Amygdala (tissue), 56 donors: ENCODE measurements around the gene IKZF2.

Experiments
- DNase-seq, 56 donors: peaks; one replicate each; lab custom pipeline; 2025; lab: John Stamatoyannopoulos, UW

Gene IKZF2

DNA sequence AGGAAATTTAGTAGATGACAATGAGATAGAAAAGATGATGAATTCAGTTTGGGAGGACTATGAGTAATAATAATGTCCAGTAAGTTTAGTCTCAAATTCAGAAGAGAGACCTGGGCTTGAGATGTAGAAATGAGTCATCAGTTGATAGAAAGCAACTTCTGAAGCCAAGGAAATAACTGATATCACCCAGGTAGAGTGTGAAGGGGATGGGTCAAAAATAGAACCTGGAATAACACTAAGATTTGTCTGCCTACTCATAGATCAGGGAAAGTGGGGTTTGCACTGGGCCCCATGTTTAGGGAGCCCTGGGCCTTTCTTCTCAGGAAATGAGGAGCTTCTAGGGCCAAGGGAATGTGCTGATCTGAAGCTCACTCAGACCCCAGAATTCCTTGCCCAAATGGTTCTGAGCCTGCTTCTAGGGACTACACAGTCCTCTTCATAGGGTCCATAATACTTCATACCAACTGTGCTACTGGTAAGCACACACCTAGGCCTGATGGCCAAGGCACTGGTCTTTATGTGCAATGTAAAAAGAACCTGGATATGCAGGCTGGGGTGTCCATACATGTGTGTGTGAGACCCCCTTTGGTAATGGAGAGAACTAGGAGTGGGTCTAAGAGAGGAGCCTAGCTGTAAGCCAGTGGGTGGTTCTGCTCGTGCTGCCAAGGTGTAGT is 141.2 kb downstream of the IKZF2 start:
- no peak for DNase-seq

DNA sequence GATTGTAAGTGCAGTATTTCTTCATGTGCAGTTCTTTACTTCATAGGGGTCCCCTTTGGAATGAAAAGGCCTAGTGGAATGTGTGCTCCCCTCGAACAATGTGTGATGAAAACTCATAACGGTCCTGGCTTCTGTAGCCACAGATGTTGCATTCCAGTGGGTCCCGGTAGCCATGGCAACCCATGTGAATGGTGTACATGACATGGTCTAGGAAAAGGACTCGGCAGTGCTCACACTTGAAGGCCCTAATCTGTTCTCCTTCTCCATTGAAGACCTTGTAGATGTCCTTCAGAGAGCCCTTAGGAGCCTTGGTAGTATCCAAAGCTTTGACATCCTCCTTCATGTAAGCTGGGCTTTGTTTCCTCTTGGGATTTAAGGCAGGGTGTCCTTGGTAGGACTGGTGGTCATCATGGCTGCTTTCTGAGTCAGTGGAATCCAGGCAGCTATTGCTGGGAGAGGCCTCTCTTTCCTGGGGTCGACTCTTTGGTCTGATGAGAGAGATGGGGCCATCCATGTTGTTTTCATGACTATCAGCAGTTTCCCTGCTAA is 144.0 kb downstream of the IKZF2 start:
- DNase-seq: no peak

DNA sequence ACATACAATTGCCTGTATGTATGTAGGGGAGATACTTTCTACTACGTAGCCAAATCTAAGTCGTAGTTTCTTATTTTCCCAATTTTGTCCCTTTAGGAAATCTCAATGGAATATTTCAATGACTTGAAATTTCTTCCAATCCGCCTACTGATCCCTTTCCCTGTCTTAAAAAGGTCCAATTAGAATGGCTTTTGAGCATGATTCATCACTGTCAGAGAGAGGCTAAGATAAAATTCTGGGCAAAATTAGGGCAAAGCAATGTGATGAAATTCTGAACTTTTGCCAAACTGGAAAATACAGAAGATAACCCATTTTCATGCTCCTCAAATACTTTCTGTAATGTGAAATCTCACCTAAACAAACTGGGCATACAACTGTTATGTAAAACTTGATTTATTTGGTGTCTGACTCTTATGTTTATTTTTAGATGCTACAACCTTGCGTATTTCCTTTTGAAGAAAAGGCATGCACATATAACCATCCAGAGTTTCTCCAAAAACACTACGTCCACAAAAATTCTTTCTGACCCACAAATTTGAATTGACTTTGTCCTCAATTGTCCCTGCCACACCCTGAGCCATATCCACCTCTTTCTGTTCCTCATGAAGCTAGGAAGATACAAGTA is 147.1 kb downstream of the IKZF2 start:
- DNase-seq: no peak

DNA sequence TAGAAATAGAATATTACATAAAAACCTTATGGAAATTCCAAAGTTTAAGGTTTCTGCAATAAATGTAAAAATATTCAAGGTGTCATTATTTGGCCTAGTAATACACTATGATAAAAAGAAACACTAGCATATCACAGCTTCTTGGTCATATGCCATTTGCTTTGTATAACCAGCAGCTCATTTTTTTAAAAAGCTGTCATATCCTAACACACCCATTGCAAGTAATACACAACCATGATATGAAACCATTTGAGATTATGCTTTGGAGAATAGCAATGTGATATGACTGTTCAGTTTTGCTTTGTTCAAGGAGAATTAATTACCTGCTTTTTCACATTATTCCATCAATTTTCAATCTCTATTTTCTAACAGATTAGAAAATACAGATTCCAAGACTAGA is 149.0 kb downstream of the IKZF2 start:
- DNase-seq: no peak

DNA sequence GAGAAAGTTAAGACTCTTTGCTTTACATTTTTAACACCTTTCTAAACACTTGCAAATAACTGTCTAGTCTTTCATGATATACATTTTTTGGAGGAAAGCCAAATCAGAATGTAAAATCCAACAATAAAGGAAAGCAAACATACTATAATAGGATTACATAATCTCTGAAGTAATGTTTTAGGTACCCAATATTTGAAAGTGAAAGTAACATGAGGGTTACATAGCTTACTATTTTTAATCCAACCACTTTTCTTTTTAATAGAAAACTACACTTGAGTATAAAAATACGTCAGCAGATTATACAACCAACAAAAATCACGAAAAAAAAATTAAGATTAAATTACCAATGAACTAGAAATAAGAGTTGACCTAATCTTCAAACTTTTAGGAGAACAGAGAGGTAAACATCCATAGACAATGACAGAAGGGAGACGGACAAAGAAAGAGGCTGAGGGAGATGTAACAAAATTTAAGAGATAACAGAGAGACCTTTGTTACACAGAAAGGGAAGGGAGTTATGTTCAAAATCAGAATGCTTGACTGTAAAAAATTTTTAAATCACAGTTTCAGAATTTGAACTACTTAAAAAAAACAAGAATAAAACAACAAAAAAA is 150.0 kb downstream of the IKZF2 start:
- DNase-seq: no peak

DNA sequence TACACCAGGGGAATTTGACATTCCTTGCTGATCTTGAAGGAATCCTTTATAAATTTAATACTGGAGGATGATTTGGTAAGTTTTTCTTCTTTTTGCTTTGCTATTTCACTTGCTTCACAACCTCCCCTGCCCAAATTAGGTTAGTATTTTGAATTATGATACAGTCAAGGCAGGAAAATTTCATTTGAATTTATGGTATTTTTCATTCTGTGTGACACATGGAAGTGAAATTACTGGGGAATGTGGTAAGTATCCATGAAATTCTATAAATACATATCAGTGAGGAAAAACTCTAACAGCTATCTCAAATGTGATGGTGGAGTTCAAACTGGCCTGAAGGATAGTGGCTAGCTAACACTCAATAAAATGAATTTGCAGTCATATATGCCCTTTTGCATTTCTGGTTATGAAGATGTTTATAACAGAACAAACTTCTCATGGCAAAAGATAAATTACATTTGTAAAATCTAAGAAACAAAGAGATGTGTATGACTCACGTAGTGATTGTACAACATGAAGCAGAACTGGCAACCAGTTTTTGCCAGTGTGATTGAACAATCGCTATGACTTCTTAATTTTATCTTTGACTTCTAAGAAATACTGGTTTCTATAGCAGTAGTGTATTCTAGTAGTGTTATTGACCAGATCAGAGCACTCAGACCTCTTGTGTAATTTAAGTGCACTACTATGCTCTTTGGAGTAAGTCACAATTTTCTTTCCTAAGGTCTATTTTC is 152.6 kb downstream of the IKZF2 start:
- no peak for DNase-seq

DNA sequence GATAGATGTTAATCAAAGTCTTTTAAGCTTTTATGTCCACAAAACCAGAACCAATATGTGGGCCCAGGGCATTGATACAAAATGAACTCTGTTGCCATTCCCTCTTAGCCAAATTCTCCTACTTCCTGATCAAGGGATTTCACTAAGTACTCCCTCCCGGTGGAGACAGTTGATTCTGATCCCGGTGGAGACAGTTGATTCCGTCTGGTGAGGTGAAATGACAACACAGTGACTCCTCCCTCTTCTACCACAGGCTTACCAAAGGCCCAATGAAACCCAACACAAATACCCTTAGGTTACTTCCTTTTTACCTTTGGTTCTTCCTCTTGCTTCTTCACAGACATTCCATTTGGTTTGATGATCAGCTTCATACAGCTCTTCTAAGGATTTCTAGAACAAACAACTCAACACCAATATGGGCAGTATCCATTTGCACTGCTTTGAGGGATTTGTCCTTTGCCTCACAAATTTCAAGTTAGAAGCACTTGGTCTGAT is 153.8 kb downstream of the IKZF2 start:
- no peak for DNase-seq

DNA sequence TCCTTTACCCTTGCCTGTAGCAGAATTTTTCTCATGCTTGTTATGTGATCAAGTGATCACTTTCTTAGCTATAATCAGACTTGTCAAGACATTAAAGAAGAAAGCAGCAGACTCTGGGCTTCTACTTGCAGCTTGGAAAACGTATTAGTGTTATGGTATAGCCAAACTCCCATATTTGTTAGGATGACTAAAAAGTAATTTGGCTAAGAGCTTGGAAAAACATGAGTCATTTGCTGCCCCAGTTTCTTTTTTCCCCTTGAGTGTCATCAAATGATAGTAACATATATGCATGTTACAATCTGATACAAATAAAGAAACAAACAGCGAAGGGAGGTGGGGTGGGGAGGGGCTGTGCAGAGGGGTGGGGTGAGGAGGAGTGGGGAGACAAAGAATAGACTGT is 155.5 kb downstream of the IKZF2 start:
- no peak for DNase-seq

DNA sequence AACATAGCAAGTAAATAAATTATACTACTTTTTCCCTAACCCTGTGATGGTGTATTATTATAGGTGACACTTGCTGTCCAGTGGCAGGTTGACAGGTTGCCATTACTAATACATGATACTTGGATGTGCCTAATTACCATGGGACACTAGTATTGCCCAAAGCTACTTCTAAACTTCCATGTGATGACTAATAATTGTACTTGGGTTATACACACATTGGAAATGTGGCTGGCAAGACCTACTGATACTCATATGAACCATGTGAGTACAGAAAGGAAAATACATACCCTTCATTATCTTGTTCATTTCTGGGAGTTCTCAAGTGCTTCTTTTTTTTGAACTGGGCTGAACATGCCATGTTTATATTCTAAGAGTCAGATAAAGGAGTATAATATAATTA is 156.4 kb downstream of the IKZF2 start:
- DNase-seq: no peak

DNA sequence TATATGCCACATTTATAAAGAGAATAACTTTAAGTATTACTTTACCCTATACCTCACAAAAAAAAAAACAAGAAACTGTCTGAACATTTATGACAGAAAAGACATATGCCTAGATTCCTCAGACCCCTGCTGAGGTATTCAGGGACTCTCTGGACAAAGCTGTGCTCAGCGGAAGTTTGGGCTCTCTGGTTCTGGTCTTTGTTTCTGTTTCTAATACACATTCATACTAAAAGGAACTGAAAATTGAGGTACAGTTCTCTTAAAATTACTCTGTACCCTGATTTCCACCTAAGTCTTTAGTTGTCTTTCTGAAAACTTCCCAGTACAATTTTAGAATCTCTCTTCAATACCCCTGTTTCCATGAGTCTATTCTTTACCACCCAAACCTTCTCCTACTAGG is 160.3 kb downstream of the IKZF2 start:
- no peak for DNase-seq

DNA sequence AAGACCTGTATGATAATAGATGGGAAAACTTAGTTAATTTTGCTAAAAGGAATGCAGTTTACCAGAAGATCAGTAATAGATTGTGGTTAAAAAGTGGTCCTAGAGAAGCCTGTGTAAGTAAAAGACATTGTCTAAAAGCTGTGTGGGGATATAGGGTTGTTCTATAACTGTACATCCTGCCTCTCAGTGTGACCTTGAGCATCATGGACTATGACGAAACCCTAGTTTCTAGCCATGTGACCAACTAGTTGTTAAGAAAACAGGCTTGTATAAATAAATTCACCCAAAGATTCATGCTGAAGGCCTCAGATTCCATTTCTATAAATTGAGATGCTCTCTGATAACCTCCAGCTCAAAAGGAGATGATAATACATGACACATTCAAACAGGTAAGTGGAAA is 160.7 kb downstream of the IKZF2 start:
- no peak for DNase-seq

DNA sequence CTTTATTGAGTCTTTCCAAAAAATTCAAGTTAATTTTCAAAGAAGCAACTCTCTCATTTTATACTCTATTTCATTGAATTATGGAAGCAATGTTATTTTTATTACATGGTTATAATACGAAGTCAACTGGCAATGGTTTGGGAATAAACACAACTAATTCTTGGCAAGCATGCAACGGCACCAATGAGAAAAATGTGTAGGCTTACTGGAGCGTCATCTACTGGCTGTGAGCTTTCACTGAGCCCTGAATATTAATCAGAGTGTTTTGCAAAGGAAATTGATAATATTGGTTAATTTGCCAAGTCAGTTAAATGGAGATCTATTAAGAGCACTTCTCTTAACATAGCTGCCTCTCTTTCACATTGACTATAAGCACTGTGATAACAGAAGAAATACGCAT is 163.9 kb downstream of the IKZF2 start:
- DNase-seq: no peak

DNA sequence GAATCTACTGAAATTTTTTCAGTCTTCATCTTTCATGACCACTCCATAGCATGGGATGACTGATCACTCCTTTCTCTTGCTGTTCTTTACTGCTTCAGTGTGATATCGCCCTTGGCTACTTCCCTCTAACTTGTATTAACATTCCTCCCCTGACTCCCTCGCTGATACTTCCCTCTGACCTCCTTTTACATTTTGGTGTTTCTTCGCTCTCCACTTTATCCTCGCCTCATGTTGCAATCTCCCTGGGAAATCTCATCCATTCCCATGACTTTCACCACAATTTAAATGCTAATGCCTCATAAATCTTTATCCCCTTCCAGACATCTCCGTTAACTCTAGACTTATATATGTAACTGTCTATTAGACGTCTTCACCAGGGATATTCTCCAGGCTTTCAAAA is 167.3 kb downstream of the IKZF2 start:
- no peak for DNase-seq

DNA sequence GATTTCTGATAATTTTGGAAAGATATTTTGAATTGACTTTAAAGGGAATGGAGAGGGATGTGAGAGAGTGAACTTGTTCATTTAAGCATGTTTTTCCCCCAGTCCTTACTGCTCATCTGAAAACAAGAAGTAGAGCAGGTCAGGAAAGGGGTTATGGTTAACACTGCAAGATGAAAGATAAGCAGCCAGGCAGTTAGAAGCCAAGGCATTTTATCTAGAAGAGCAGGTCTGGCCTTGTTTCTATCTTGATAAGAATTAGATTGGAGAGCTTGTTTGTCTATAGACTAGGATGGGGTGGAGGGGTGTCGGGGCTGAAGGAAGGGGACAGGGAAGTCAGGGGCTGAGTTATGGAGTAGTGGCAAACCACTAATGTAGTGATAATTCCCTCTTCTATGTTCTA is 171.6 kb downstream of the IKZF2 start:
- no peak for DNase-seq

DNA sequence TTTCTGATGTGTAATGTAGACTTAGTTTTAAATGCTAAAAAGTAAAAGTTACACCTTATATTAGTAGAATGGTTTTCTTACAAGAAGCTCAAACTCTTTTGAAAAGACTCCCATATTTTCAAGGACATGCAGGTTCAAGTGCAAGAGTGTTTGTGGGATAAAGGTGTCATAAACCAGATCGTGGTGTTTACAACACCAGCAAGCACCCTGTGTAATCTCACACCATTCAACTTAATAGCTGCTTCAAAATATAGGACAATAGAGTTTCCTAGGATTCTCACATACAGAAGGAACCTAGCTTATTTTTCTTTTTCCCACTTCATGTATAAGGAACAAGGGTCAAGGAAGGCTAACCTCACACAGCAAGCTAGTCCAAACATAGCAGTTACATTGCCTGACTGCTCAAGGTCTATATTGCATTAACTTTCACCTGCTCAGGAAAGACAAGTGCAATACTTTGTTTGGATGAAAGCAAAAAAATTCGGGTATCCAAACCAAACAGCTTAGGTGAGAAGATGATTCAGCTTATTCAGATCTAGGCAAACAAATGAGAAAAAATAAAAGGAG is 172.3 kb downstream of the IKZF2 start:
- DNase-seq: no peak

DNA sequence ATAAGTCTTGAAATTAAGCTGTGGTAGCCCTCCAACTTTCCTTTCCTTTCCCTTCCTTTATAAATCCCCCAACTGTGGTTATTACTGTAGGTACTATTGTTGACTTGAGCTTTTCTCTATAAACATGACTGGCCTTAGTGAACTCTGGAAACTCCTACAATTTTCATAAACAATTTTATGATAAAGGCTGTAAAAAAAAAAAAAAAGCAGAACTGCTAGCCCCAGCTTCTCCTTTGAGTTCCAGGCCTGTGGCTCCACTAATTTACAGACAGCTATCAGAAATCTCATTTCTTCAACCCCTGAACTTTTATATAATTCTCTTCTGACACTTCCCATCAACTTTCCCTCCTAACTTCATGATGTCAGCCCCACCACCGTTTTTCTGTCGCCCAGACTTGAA is 174.3 kb downstream of the IKZF2 start:
- DNase-seq: no peak

DNA sequence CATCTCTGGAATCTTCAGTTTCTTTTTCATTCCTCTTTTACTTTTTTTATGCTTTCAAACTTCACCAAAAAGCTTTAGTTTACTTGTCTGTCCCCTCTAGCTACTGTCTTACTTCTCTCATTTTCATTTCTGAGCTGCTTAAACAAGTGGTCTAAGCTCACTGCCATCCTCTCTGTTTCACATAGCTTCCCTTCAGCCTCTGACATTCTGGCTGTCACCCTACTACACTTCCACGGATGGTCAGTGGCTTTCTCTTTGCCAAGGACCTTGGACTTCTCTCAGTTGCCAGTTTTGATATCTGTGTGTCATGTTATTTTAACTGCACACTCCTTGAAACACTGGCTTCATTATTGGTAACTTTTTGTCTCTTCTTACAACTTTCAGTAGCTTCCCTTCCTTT is 176.1 kb downstream of the IKZF2 start:
- no peak for DNase-seq

DNA sequence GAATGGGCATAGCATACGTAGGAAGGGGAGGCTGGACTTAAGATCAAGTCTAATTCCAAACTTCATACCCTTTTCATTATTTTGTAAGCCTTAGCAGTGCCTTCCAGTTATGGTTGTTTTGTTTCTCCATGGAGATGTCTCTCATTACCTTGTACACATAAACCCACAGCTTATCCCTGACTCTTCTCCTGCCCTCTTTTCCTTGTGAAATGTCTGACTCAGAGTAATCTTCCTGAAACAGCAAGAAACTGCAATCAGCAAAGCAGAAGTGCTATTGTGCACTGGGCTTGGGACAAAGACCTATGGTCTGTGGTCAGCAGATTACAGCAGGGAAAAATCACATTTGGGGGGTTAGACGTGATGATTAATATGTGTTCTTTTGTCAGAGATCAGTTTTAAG is 176.7 kb downstream of the IKZF2 start:
- no peak for DNase-seq

DNA sequence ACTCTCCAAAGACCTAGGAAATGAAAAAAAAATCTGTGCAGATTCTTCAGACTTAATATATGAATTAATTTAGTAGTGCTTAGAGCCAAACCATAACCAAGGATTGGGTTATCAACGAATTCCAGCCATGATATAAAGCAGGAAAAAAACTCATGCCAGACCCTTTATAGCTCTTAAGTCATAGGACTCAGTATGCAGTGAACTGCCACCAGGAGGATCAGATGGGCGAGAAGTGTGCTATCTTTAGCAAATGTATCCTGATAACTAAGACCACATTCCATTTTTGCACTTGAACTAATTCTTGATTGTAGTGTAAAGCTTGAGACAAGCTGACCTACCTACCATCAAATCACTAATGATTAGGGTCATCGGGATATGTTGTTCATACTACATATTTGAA is 178.1 kb downstream of the IKZF2 start:
- no peak for DNase-seq

DNA sequence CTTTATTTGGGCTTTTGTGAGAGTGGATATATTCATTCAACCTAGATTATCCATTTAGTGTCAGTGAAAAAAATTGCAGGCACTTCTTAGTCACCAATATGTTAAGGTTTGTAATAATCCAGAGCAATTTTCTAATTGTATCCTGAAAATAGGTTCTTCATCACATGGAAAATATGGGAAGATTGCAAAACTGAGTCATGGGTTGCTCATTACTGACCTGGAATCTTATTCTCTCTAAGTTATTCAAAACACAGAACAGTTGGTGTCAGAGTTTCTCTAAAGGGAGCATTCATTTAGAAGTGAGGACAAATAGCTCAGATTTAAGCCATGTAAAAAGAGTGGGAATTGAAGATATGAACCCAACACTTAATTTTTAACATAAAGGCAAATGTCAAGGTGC is 181.3 kb downstream of the IKZF2 start:
- DNase-seq: no peak
